ENCODE data around the gene PITRM1.

PITRM1 gene

DNA sequence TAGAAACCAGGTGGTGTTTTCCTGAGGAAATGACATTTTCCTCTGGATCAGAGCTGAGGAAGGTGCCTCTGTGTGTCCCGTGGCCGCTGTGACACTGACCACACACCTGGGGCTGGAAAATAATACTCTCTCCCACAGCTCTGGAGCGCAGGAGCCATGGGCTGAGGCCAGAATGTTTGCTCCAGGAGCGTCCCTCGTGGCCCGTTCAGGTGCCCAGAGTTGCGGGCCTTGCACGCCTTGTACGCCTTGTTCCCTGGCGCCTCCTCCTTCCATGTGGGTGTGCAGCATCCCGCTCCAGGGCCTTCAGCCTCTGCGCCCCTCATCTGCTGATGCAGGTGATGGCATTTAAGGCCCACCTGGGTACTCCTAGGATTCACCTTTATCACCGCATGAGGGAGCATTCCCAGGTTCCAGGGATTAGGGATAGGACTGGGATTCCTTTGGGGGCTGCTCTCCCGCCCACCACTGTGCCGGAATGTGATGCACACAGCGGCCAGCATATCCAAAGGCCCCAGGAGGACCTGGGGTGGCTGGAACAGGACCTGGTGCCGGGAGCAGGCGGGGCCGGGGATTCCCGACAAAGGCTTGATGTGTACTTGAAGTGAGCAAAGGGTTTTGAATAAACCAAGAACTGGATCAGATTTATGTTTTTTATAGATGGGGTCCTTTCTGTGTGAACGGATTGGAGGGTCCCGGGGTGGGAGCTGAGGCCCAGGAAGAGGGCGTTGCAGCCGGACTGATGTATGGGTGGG lies 44.0 kb downstream of the PITRM1 start:
- H3K36me3 ChIP-seq (replicated peaks in 1 of 2; ENCODE audit: control insufficient read depth in 2 of 2, insufficient read depth in 2 of 2, low read length in 2 of 2): peaks cover 18 to 26% of the 10 kb centered on the region in 2 donors
- no peak overlapping the region for H3K4me3 ChIP-seq (ENCODE audit: low read length in 2 of 2)
- H3K4ac ChIP-seq (ENCODE audit: low read length): no peak overlapping the region
- peak overlapping the region; percentile 89 for H2BK12ac ChIP-seq (ENCODE audit: low read length)
- peak overlapping the region; percentile 78 for H2BK5ac ChIP-seq (ENCODE audit: low read length)
- H3K9me3 ChIP-seq (replicated peaks in 1 of 2; ENCODE audit: control insufficient read depth in 2 of 2, insufficient read depth in 1 of 2, low read depth in 1 of 2, low read length in 2 of 2): no peaks in the 10 kb centered on the region
- no peak overlapping the region for H4K8ac ChIP-seq (ENCODE audit: low read depth, low read length)
- H2BK120ac ChIP-seq (ENCODE audit: low read depth, low read length): no peak overlapping the region
- no peak for DNase-seq (ENCODE audit: low spot score)
- H2AK5ac ChIP-seq (ENCODE audit: low read depth, low read length): peak overlapping the region; percentile 81
- peak overlapping the region; percentile 13 for H3K18ac ChIP-seq (ENCODE audit: low read length)
- no peak overlapping the region for H2AFZ ChIP-seq (ENCODE audit: low read length)
- WGBS, 2 donors (ENCODE audit: extremely low coverage in 2 of 2, insufficient read length in 2 of 2, insufficient replicate concordance in 1 of 2): no CpG with 5 or more reads among the region's 24 CpGs
- H3K9ac ChIP-seq (ENCODE audit: low read depth, low read length, poor library complexity): no peak overlapping the region
- peaks cover 0 to 13% of the 10 kb centered on the region in 2 donors for H3K4me1 ChIP-seq (ENCODE audit: control insufficient read depth in 2 of 2, insufficient read depth in 1 of 2, low read depth in 1 of 2, low read length in 2 of 2)
- no peak overlapping the region for H4K91ac ChIP-seq (ENCODE audit: low read depth, low read length, poor library complexity)
- no peak overlapping the region for H2BK15ac ChIP-seq (ENCODE audit: low read length)
- H3K23ac ChIP-seq (ENCODE audit: low read depth, low read length, poor library complexity): no peak overlapping the region
- no peaks in the 10 kb centered on the region for H3K27me3 ChIP-seq (ENCODE audit: control insufficient read depth in 3 of 3, insufficient read depth in 3 of 3, low read depth in 1 of 3, low read length in 3 of 3)
- H3K79me1 ChIP-seq (ENCODE audit: low read depth, low read length): no peaks in the 10 kb centered on the region
- peak overlapping the region; percentile 72 for H3K14ac ChIP-seq (ENCODE audit: low read length)
- no peak overlapping the region for H3K27ac ChIP-seq (replicated peaks; ENCODE audit: low read length)
- no peak overlapping the region for H3K4me2 ChIP-seq (ENCODE audit: insufficient read depth, low read length, poor library complexity, severe bottlenecking)

DNA sequence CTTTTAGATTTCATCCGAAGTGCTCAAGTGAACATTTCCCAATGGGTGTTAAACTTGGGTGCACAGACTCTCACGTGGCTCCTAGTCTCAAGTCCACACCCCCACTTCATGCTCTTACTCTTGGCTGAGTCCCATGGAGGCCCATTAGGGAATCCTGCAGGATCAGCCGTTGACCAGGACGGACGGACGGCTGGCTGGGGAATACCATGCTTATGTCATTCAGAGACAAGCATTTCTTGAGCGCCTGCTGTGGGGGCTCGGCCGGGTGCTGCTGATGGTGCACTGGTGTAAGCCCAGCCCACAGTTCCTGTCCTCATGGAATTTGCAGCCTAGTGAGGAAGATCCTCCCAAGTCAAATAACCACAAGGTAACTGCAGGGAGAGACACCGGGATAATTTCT lies 44.7 kb downstream of the PITRM1 start:
- no peak for DNase-seq (ENCODE audit: low spot score)
- no peak overlapping the region for H3K27ac ChIP-seq (replicated peaks; ENCODE audit: low read length)

DNA sequence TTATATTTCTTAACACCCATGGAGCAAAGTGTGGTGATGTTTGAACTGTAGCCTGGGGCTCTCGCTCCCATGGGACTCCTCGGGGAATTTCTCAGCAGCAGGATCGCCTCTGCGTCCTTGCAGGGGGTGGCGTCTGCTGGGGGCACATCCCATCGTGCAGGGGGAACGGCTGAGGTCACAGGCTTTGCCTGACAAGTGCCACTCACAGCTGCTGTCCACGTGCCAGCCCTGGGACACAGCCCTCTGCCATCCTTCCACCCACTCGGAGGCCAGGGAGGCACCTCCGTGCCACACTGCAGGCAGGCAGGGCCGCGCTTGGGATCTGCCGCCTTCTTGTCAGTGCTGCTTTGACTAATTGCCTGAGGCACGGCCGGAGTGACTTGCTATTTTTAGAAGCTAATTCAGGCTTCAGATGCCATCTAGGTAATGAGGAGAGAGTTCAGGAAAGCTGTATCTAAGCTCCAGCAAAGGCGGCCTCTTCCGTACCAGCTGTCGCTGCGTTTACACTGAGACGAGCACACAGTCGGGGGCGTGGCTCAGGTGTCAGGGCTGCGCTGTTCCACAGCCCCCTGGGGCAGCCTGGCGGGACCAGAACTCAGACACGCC lies 45.7 kb downstream of the PITRM1 start:
- WGBS, 2 donors (ENCODE audit: extremely low coverage in 2 of 2, insufficient read length in 2 of 2, insufficient replicate concordance in 1 of 2): no CpG with 5 or more reads among the region's 25 CpGs
- H2AFZ ChIP-seq (ENCODE audit: low read length): no peak overlapping the region
- peak overlapping the region; percentile 67 for H3K9ac ChIP-seq (ENCODE audit: low read depth, low read length, poor library complexity)

More for the DNA sequence above, 44.7 kb downstream of the PITRM1 start:
- Histone ChIP-seq H3K4me1 (ENCODE audit: control insufficient read depth in 2 of 2, insufficient read depth in 1 of 2, low read depth in 1 of 2, low read length in 2 of 2) (peaks cover 0 to 13% of the 10 kb centered on the region in 2 donors), H3K23ac (ENCODE audit: low read depth, low read length, poor library complexity) (no peak overlapping the region), H2AFZ (ENCODE audit: low read length) (no peak overlapping the region), H2AK5ac (ENCODE audit: low read depth, low read length) (no peak overlapping the region), H4K8ac (ENCODE audit: low read depth, low read length) (no peak overlapping the region), H2BK5ac (ENCODE audit: low read length) (peak overlapping the region; percentile 78), H3K4me3 (ENCODE audit: low read length in 2 of 2) (no peak overlapping the region), H3K14ac (ENCODE audit: low read length) (no peak overlapping the region), H3K9me3 (replicated peaks in 1 of 2; ENCODE audit: control insufficient read depth in 2 of 2, insufficient read depth in 1 of 2, low read depth in 1 of 2, low read length in 2 of 2) (no peaks in the 10 kb centered on the region), H4K91ac (ENCODE audit: low read depth, low read length, poor library complexity) (no peak overlapping the region), H3K18ac (ENCODE audit: low read length) (peak overlapping the region; percentile 13), H2BK15ac (ENCODE audit: low read length) (no peak overlapping the region), H3K4ac (ENCODE audit: low read length) (no peak overlapping the region), H3K79me1 (ENCODE audit: low read depth, low read length) (no peaks in the 10 kb centered on the region), H2BK120ac (ENCODE audit: low read depth, low read length) (no peak overlapping the region), H2BK12ac (ENCODE audit: low read length) (no peak overlapping the region), H3K4me2 (ENCODE audit: insufficient read depth, low read length, poor library complexity, severe bottlenecking) (no peak overlapping the region), H3K36me3 (replicated peaks in 1 of 2; ENCODE audit: control insufficient read depth in 2 of 2, insufficient read depth in 2 of 2, low read length in 2 of 2) (peaks cover 17 to 19% of the 10 kb centered on the region in 2 donors), H3K27me3 (ENCODE audit: control insufficient read depth in 3 of 3, insufficient read depth in 3 of 3, low read depth in 1 of 3, low read length in 3 of 3) (no peaks in the 10 kb centered on the region), H3K9ac (ENCODE audit: low read depth, low read length, poor library complexity) (no peak overlapping the region)
- no CpG with 5 or more reads among the region's 10 CpGs for WGBS, 2 donors (ENCODE audit: extremely low coverage in 2 of 2, insufficient read length in 2 of 2, insufficient replicate concordance in 1 of 2)

DNA sequence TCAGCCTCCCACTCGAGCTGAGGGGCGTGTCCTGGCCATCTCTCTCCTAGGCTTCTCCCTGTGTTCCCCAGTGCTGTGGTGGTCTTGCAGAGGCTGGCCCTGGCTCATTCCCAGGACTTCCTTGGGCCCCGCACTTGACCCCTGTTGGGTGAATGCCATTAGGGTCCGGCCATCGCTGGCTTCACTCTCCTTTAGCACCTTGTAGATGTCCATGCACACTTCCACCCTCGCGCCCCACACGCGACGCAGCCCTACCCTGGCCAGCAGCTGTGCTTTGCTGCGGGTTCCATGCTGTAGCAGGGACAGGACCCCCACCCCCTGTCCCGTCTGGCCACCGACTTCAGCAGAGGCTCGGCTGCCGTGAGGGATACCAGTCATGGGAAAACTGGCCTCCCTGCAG lies 46.3 kb downstream of the PITRM1 start:
- WGBS, 2 donors (ENCODE audit: extremely low coverage in 2 of 2, insufficient read length in 2 of 2, insufficient replicate concordance in 1 of 2): no CpG with 5 or more reads among the region's 15 CpGs

More for the DNA sequence above, 45.7 kb downstream of the PITRM1 start:
- H2BK12ac ChIP-seq (ENCODE audit: low read length): no peak overlapping the region
- no peak overlapping the region for H3K27ac ChIP-seq (replicated peaks; ENCODE audit: low read length)
- H2BK120ac ChIP-seq (ENCODE audit: low read depth, low read length): no peak overlapping the region
- H3K23ac ChIP-seq (ENCODE audit: low read depth, low read length, poor library complexity): no peak overlapping the region
- no peak overlapping the region for H4K91ac ChIP-seq (ENCODE audit: low read depth, low read length, poor library complexity)
- H3K36me3 ChIP-seq (replicated peaks in 1 of 2; ENCODE audit: control insufficient read depth in 2 of 2, insufficient read depth in 2 of 2, low read length in 2 of 2): peaks cover 9 to 16% of the 10 kb centered on the region in 2 donors
- H3K4me3 ChIP-seq (ENCODE audit: low read length in 2 of 2): peak overlapping the region in 1 of 2 donors; percentile 8
- no peaks in the 10 kb centered on the region for H3K27me3 ChIP-seq (ENCODE audit: control insufficient read depth in 3 of 3, insufficient read depth in 3 of 3, low read depth in 1 of 3, low read length in 3 of 3)
- peak overlapping the region; percentile 89 for H2AK5ac ChIP-seq (ENCODE audit: low read depth, low read length)
- peak overlapping the region; percentile 86 for H3K14ac ChIP-seq (ENCODE audit: low read length)
- no peak overlapping the region for H2BK5ac ChIP-seq (ENCODE audit: low read length)
- no peak for DNase-seq (ENCODE audit: low spot score)
- peaks cover 0 to 13% of the 10 kb centered on the region in 2 donors for H3K4me1 ChIP-seq (ENCODE audit: control insufficient read depth in 2 of 2, insufficient read depth in 1 of 2, low read depth in 1 of 2, low read length in 2 of 2)
- H3K18ac ChIP-seq (ENCODE audit: low read length): peak overlapping the region; percentile 81
- H2BK15ac ChIP-seq (ENCODE audit: low read length): no peak overlapping the region
- no peaks in the 10 kb centered on the region for H3K9me3 ChIP-seq (replicated peaks in 1 of 2; ENCODE audit: control insufficient read depth in 2 of 2, insufficient read depth in 1 of 2, low read depth in 1 of 2, low read length in 2 of 2)
- H3K4me2 ChIP-seq (ENCODE audit: insufficient read depth, low read length, poor library complexity, severe bottlenecking): peak overlapping the region; percentile 20
- H3K79me1 ChIP-seq (ENCODE audit: low read depth, low read length): no peaks in the 10 kb centered on the region
- no peak overlapping the region for H3K4ac ChIP-seq (ENCODE audit: low read length)
- no peak overlapping the region for H4K8ac ChIP-seq (ENCODE audit: low read depth, low read length)

More for the DNA sequence above, 46.3 kb downstream of the PITRM1 start:
- no peak overlapping the region for H4K91ac ChIP-seq (ENCODE audit: low read depth, low read length, poor library complexity)
- peak overlapping the region; percentile 46 for H2BK15ac ChIP-seq (ENCODE audit: low read length)
- H3K9me3 ChIP-seq (replicated peaks in 1 of 2; ENCODE audit: control insufficient read depth in 2 of 2, insufficient read depth in 1 of 2, low read depth in 1 of 2, low read length in 2 of 2): no peaks in the 10 kb centered on the region
- H3K4ac ChIP-seq (ENCODE audit: low read length): peak overlapping the region; percentile 19
- peaks cover 0 to 13% of the 10 kb centered on the region in 2 donors for H3K4me1 ChIP-seq (ENCODE audit: control insufficient read depth in 2 of 2, insufficient read depth in 1 of 2, low read depth in 1 of 2, low read length in 2 of 2)
- H3K4me2 ChIP-seq (ENCODE audit: insufficient read depth, low read length, poor library complexity, severe bottlenecking): no peak overlapping the region
- no peak for DNase-seq (ENCODE audit: low spot score)
- peak overlapping the region; percentile 3 for H2AFZ ChIP-seq (ENCODE audit: low read length)
- H3K18ac ChIP-seq (ENCODE audit: low read length): peak overlapping the region; percentile 9
- peaks cover 6 to 14% of the 10 kb centered on the region in 2 donors for H3K36me3 ChIP-seq (replicated peaks in 1 of 2; ENCODE audit: control insufficient read depth in 2 of 2, insufficient read depth in 2 of 2, low read length in 2 of 2)
- H3K27ac ChIP-seq (replicated peaks; ENCODE audit: low read length): no peak overlapping the region
- no peak overlapping the region for H2BK5ac ChIP-seq (ENCODE audit: low read length)
- no peaks in the 10 kb centered on the region for H3K79me1 ChIP-seq (ENCODE audit: low read depth, low read length)
- peak overlapping the region; percentile 63 for H3K9ac ChIP-seq (ENCODE audit: low read depth, low read length, poor library complexity)
- no peak overlapping the region for H3K4me3 ChIP-seq (ENCODE audit: low read length in 2 of 2)
- H2BK12ac ChIP-seq (ENCODE audit: low read length): peak overlapping the region; percentile 59
- no peak overlapping the region for H3K23ac ChIP-seq (ENCODE audit: low read depth, low read length, poor library complexity)
- no peak overlapping the region for H4K8ac ChIP-seq (ENCODE audit: low read depth, low read length)
- H2BK120ac ChIP-seq (ENCODE audit: low read depth, low read length): peak overlapping the region; percentile 24
- H3K27me3 ChIP-seq (ENCODE audit: control insufficient read depth in 3 of 3, insufficient read depth in 3 of 3, low read depth in 1 of 3, low read length in 3 of 3): no peaks in the 10 kb centered on the region
- peak overlapping the region; percentile 89 for H2AK5ac ChIP-seq (ENCODE audit: low read depth, low read length)
- peak overlapping the region; percentile 39 for H3K14ac ChIP-seq (ENCODE audit: low read length)

Data from neuronal stem cell (in vitro differentiated cells).